ACHN (cell line): ENCODE results near the gene PQBP1.
"Not testable (repeated sequence)": the region's sequence is repeated elsewhere in the genome, so short reads cannot be mapped to it uniquely, and the experiment has no call there.

ENCODE experiments used
- DNase-seq: peaks from one replicate; pipeline ENCODE4 v3.0.0-alpha.2; 2015
- in situ Hi-C: cut with HindIII; loops from 2 replicates; pipeline ENCODE4 v1.10.0; 2017; ENCODE audit warnings: low sequenced_read_pairs, low pct_ligation_motif_present, low pct_unique_long_range_greater_than_20kb

PQBP1 gene

GRCh38 chrX:48897625-48898306 lies at the start of gene PQBP1, which contains the start of gene TIMM17B:
Gene PQBP1, plus strand, starts transcription at chrX:48897930. Its CDS starts 580 bp downstream, at chrX:48898510.
Gene TIMM17B, minus strand, starts transcription at chrX:48897768. Its CDS starts 19 bp downstream, at chrX:48897749.
- in situ Hi-C loops: no loop called here
- DNase-seq: peak; percentile 90

GRCh38 chrX:48848847-48849246 lies 48.9 kb upstream of the PQBP1 start:
- in situ Hi-C loops: no loop called here
- DNase-seq: no peak

- in situ Hi-C loops: no loop called here
These were observed 44.9 kb upstream of the PQBP1 start for GRCh38 chrX:48852857-48853256.

GRCh38 chrX:48853494-48853893 lies 44.2 kb upstream of the PQBP1 start:
- in situ Hi-C loops, DNase-seq: not testable (repeated sequence)

More at GRCh38 chrX:48852857-48853256, 44.9 kb upstream of the PQBP1 start:
- no peak for DNase-seq

- in situ Hi-C loops, DNase-seq: not testable (repeated sequence)
These were observed 43.5 kb upstream of the PQBP1 start for GRCh38 chrX:48854121-48854804.

GRCh38 chrX:48854898-48855297 lies 42.8 kb upstream of the PQBP1 start:
- in situ Hi-C loops: no loop called here

GRCh38 chrX:48864210-48864609 lies 33.5 kb upstream of the PQBP1 start:
- DNase-seq: peak; percentile 66

More at GRCh38 chrX:48854898-48855297, 42.8 kb upstream of the PQBP1 start:
- peak; percentile 37 for DNase-seq

GRCh38 chrX:48872017-48872416 lies 25.7 kb upstream of the PQBP1 start:
- in situ Hi-C loops, DNase-seq: not testable (repeated sequence)

More at GRCh38 chrX:48864210-48864609, 33.5 kb upstream of the PQBP1 start:
- in situ Hi-C loops: no loop called here

GRCh38 chrX:48876944-48877343 lies 20.8 kb upstream of the PQBP1 start:
- DNase-seq, in situ Hi-C loops: not testable (repeated sequence)

GRCh38 chrX:48883729-48884128 lies 14.0 kb upstream of the PQBP1 start:
- DNase-seq: no peak
- in situ Hi-C loops: no loop called here

- in situ Hi-C loops: not testable (repeated sequence)
These were observed 11.1 kb upstream of the PQBP1 start for GRCh38 chrX:48886586-48886985.

GRCh38 chrX:48890296-48890925 lies 7.3 kb upstream of the PQBP1 start:
- DNase-seq: no peak
- in situ Hi-C loops: no loop called here

More at GRCh38 chrX:48886586-48886985, 11.1 kb upstream of the PQBP1 start:
- DNase-seq: not testable (repeated sequence)

GRCh38 chrX:48890934-48891401 lies 6.8 kb upstream of the PQBP1 start:
- in situ Hi-C loops: no loop called here
- peak; percentile 4 for DNase-seq

- DNase-seq: peak; percentile 90
- in situ Hi-C loops: no loop called here
These were observed 6.1 kb upstream of the PQBP1 start for GRCh38 chrX:48891402-48892288.

- DNase-seq: no peak
- in situ Hi-C loops: no loop called here
These were observed 4.8 kb upstream of the PQBP1 start for GRCh38 chrX:48892896-48893295.

- in situ Hi-C loops: no loop called here
- no peak for DNase-seq
These were observed 4.0 kb upstream of the PQBP1 start for GRCh38 chrX:48893556-48894348.

- in situ Hi-C loops: no loop called here
- DNase-seq: no peak
These were observed 2.8 kb upstream of the PQBP1 start for GRCh38 chrX:48894891-48895290.
